ENCODE measurements around the gene IL1RAPL1. TPM values are rescaled to one million over a fixed set of nuclear protein-coding genes. Genes with fewer than 3 reads are reported as not detected.

IL1RAPL1 gene
- total RNA-seq, 1 donor from 2014 or later = 0.66 TPM

DNA sequence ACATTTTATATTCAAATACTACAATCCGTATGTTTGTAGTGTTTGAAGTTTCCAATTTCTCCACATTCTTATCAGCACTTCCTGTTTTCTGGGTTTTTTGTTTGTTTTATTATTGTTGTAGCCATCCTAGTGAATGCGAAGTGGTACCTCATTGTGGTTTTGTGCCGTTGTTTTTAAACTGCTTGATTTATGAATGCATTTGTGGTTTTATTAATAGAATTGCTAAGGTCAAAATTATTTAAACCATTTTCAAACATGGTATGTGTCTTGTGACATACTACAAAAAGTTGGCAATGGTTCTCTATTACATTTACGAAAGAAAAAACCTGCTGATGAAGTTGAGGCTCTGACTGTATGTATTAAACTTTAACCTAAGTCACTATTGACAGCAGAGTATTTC is 848.1 kb downstream of the IL1RAPL1 start:
- Mint-ChIP-seq H3K4me3 (ENCODE audit: unreplicated experiment) (no peak overlapping the region), H3K27ac (ENCODE audit: unreplicated experiment) (no peak overlapping the region), H3K36me3 (ENCODE audit: unreplicated experiment) (no peaks in the 10 kb centered on the region), H3K4me1 (ENCODE audit: low read depth, unreplicated experiment) (no peaks in the 10 kb centered on the region), H3K27me3 (ENCODE audit: unreplicated experiment) (peaks cover 1% of the 10 kb centered on the region), H3K9me3 (ENCODE audit: unreplicated experiment) (no peaks in the 10 kb centered on the region)
- no peak for DNase-seq
- no peak for TF ChIP-seq CTCF (IDR thresholded peaks at IDR 0.05; ENCODE audit: partially characterized antibody, unreplicated experiment)

DNA sequence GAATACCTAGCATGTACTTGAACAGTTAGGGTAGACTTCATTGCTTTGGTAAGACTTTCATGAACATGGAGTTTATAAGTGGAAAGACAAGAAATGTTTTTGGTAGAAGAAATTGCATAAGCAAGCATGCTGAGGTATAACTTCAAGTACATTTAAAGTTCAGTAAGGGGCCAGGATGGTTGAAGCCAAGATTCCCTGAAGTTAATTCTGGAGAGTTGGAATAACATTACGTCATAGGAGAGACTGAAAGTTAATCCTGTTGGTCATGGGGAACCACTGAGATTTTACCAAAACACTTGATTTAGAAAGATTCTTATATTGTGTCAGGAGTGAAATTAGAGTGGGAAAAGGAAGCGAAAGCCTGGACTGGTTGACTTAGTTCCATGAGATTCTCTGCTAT is 860.6 kb downstream of the IL1RAPL1 start:
- H3K9me3 Mint-ChIP-seq (ENCODE audit: unreplicated experiment) = no peaks in the 10 kb centered on the region
- no peak for DNase-seq
- no peaks in the 10 kb centered on the region for H3K36me3 Mint-ChIP-seq (ENCODE audit: unreplicated experiment)
- no peak for TF ChIP-seq CTCF (IDR thresholded peaks at IDR 0.05; ENCODE audit: partially characterized antibody, unreplicated experiment)
- H3K4me3 Mint-ChIP-seq (ENCODE audit: unreplicated experiment) = no peak overlapping the region
- no peaks in the 10 kb centered on the region for H3K4me1 Mint-ChIP-seq (ENCODE audit: low read depth, unreplicated experiment)
- no peak overlapping the region for H3K27ac Mint-ChIP-seq (ENCODE audit: unreplicated experiment)
- H3K27me3 Mint-ChIP-seq (ENCODE audit: unreplicated experiment) = no peaks in the 10 kb centered on the region

GRCh38 chrX:29453333-29453732 is 866.1 kb downstream of the IL1RAPL1 start:
- no peaks in the 10 kb centered on the region for H3K36me3 Mint-ChIP-seq (ENCODE audit: unreplicated experiment)
- H3K4me3 Mint-ChIP-seq (ENCODE audit: unreplicated experiment) = no peak overlapping the region
- H3K4me1 Mint-ChIP-seq (ENCODE audit: low read depth, unreplicated experiment) = no peaks in the 10 kb centered on the region
- no peak for TF ChIP-seq CTCF (IDR thresholded peaks at IDR 0.05; ENCODE audit: partially characterized antibody, unreplicated experiment)
- no peak for DNase-seq
- no peaks in the 10 kb centered on the region for H3K27me3 Mint-ChIP-seq (ENCODE audit: unreplicated experiment)
- no peak overlapping the region for H3K27ac Mint-ChIP-seq (ENCODE audit: unreplicated experiment)
- no peaks in the 10 kb centered on the region for H3K9me3 Mint-ChIP-seq (ENCODE audit: unreplicated experiment)

DNA sequence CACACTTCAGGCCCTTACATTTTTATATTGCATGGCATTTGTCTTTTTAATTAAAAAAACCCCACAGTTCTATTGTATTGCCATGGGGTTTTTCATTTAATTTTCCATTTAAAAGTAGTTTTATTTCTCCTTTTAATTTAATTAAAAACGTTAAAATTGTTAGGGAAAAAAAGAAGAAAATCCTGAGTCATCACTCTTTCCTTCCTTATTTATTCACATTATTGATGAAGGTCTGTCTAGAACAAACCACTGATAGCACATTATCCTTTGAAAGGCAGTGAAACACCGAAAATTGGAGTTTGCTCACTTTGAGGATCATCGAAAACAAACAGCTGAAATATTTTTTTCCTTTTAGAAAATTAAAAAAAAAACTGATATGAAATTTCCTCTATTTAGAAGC is 868.5 kb downstream of the IL1RAPL1 start:
- no peak for TF ChIP-seq CTCF (IDR thresholded peaks at IDR 0.05; ENCODE audit: partially characterized antibody, unreplicated experiment)
- no peaks in the 10 kb centered on the region for H3K27me3 Mint-ChIP-seq (ENCODE audit: unreplicated experiment)
- H3K4me3 Mint-ChIP-seq (ENCODE audit: unreplicated experiment) = no peak overlapping the region
- no peaks in the 10 kb centered on the region for H3K4me1 Mint-ChIP-seq (ENCODE audit: low read depth, unreplicated experiment)
- H3K36me3 Mint-ChIP-seq (ENCODE audit: unreplicated experiment) = no peaks in the 10 kb centered on the region
- no peak overlapping the region for H3K27ac Mint-ChIP-seq (ENCODE audit: unreplicated experiment)
- DNase-seq = no peak
- no peaks in the 10 kb centered on the region for H3K9me3 Mint-ChIP-seq (ENCODE audit: unreplicated experiment)

DNA sequence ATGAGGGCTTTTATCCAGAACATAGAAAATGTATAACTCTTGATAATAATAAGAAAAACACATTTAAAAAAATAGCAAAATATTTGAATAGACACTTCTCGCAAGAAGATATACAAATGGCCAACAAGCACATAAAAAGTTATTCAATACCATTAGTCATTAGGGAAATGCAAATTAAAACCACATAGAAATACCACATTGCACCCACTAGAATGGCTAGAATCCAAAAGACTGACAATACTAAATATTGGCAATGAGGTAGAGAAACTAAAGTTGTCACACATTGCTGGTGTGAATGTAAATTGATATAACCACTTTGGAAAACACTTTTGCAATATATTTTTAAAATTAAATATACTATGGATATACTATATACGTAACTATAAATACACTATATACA is 873.8 kb downstream of the IL1RAPL1 start:
- Mint-ChIP-seq H3K36me3 (ENCODE audit: unreplicated experiment) (no peaks in the 10 kb centered on the region), H3K27ac (ENCODE audit: unreplicated experiment) (no peak overlapping the region), H3K4me1 (ENCODE audit: low read depth, unreplicated experiment) (no peaks in the 10 kb centered on the region), H3K27me3 (ENCODE audit: unreplicated experiment) (no peaks in the 10 kb centered on the region), H3K9me3 (ENCODE audit: unreplicated experiment) (no peaks in the 10 kb centered on the region), H3K4me3 (ENCODE audit: unreplicated experiment) (no peak overlapping the region)
- no peak for TF ChIP-seq CTCF (IDR thresholded peaks at IDR 0.05; ENCODE audit: partially characterized antibody, unreplicated experiment)
- no peak for DNase-seq

All from glutamatergic neuron (in vitro differentiated cells).